NT2/D1 (cell line): ENCODE data around the gene RDX.

ENCODE experiments used
- SUZ12 ChIP-seq: IDR thresholded peaks from 2 replicates; pipeline ENCODE4 v1.6.1; 2011; ENCODE audit not compliant: insufficient read length, insufficient read depth; ENCODE audit errors: extremely low read depth
- ZNF274 ChIP-seq: IDR thresholded peaks from 2 replicates; pipeline ENCODE4 v1.6.1; 2011; ENCODE audit warnings: mild to moderate bottlenecking, low read depth, low read length

GRCh38 chr11:110323786-110324185, 27.4 kb upstream of the RDX start:
- no peak for TF ChIP-seq ZNF274
- TF ChIP-seq SUZ12, result no peak
